ENCODE data around the gene RNU2-1.
A peak's percentile ranks its signal among the peaks of the same experiment; 100 is the strongest.

RNU2-1 gene

GRCh38 chr17:43215341-43215740 is 18.4 kb downstream of the RNU2-1 start:
- peaks cover 8% of the 10 kb centered on the region for H3K36me3 ChIP-seq (ENCODE audit: low read depth)
- no peak overlapping the region for H3K4me3 ChIP-seq (ENCODE audit: severe bottlenecking)
- TF ChIP-seq, protein P1, sequence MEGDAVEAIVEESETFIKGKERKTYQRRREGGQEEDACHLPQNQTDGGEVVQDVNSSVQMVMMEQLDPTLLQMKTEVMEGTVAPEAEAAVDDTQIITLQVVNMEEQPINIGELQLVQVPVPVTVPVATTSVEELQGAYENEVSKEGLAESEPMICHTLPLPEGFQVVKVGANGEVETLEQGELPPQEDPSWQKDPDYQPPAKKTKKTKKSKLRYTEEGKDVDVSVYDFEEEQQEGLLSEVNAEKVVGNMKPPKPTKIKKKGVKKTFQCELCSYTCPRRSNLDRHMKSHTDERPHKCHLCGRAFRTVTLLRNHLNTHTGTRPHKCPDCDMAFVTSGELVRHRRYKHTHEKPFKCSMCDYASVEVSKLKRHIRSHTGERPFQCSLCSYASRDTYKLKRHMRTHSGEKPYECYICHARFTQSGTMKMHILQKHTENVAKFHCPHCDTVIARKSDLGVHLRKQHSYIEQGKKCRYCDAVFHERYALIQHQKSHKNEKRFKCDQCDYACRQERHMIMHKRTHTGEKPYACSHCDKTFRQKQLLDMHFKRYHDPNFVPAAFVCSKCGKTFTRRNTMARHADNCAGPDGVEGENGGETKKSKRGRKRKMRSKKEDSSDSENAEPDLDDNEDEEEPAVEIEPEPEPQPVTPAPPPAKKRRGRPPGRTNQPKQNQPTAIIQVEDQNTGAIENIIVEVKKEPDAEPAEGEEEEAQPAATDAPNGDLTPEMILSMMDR (IDR thresholded peaks at IDR 0.05; ENCODE audit: poor library complexity, severe bottlenecking) = no peak
- no peaks in the 10 kb centered on the region for H3K27me3 ChIP-seq (ENCODE audit: insufficient read depth, poor library complexity, severe bottlenecking)
- ATAC-seq (ENCODE audit: low read depth) (no peak), DNase-seq (ENCODE audit: low spot score) (no peak)
- no peak overlapping the region for H3K27ac ChIP-seq (ENCODE audit: poor library complexity, severe bottlenecking)
- no peaks in the 10 kb centered on the region for H3K9me3 ChIP-seq (ENCODE audit: severe bottlenecking)
- peaks cover 10% of the 10 kb centered on the region for H3K4me1 ChIP-seq (ENCODE audit: insufficient read depth, poor library complexity, severe bottlenecking)

GRCh38 chr17:43213545-43213944 is 20.2 kb downstream of the RNU2-1 start:
- TF ChIP-seq, protein P1 (IDR thresholded peaks at IDR 0.05; ENCODE audit: poor library complexity, severe bottlenecking) = no peak
- H3K9me3 ChIP-seq (ENCODE audit: severe bottlenecking) = no peaks in the 10 kb centered on the region
- no peak overlapping the region for H3K4me3 ChIP-seq (ENCODE audit: severe bottlenecking)
- DNase-seq (ENCODE audit: low spot score) = no peak
- H3K27ac ChIP-seq (ENCODE audit: poor library complexity, severe bottlenecking) = no peak overlapping the region
- no peak for ATAC-seq (ENCODE audit: low read depth)
- H3K27me3 ChIP-seq (ENCODE audit: insufficient read depth, poor library complexity, severe bottlenecking) = no peaks in the 10 kb centered on the region
- peaks cover 11% of the 10 kb centered on the region for H3K4me1 ChIP-seq (ENCODE audit: insufficient read depth, poor library complexity, severe bottlenecking)
- peaks cover 18% of the 10 kb centered on the region for H3K36me3 ChIP-seq (ENCODE audit: low read depth)

DNA sequence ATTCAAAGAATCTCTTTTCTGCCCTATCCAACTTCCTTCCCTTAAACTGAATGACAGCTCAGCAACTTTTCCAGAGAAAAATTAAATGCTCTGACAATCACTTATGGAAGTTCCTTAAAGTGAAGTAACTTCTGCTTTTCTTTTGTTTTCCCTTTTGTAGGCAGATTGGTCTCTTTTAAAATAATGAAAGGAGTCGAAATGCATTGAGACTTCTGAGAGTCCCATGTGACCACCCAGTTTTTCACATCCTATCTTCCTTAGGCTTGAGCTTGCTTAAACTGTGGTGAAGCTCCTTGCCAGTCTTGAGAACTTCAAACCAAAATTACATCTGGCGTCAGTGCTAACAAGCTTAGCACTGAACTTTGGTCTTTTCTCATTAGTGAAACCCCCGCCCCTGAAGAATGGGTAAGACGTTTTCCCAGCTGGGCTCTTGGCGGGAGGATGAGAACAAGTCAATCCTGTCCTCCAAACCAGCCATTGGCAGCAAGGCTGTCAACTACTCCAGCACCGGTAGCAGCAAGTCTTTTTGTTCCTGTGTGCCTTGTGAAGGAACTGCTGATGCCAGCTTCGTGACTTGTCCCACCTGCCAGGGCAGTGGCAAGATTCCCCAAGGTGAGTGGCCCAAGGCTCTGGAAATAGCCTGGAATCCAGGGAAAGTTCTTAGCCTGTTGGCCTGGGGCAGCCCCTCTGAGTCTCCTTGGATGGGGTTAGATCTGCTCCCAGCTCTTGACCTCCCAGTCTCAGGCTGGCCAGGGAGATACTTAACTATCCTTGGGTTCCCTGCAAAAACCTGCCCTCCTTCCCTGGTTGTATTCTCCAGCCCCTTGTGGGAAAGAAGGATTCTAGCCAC is 20.9 kb downstream of the RNU2-1 start:
- peak overlapping the region; percentile 70 for H3K27ac ChIP-seq (ENCODE audit: poor library complexity, severe bottlenecking)
- H3K4me3 ChIP-seq (ENCODE audit: severe bottlenecking) = peak overlapping the region; percentile 39
- peaks cover 11% of the 10 kb centered on the region for H3K4me1 ChIP-seq (ENCODE audit: insufficient read depth, poor library complexity, severe bottlenecking)
- ATAC-seq (ENCODE audit: low read depth) = no peak
- peaks cover 22% of the 10 kb centered on the region for H3K36me3 ChIP-seq (ENCODE audit: low read depth)
- H3K27me3 ChIP-seq (ENCODE audit: insufficient read depth, poor library complexity, severe bottlenecking) = no peaks in the 10 kb centered on the region
- TF ChIP-seq, protein P1 (IDR thresholded peaks at IDR 0.05; ENCODE audit: poor library complexity, severe bottlenecking) = no peak
- no peaks in the 10 kb centered on the region for H3K9me3 ChIP-seq (ENCODE audit: severe bottlenecking)
- DNase-seq (ENCODE audit: low spot score) = no peak

DNA sequence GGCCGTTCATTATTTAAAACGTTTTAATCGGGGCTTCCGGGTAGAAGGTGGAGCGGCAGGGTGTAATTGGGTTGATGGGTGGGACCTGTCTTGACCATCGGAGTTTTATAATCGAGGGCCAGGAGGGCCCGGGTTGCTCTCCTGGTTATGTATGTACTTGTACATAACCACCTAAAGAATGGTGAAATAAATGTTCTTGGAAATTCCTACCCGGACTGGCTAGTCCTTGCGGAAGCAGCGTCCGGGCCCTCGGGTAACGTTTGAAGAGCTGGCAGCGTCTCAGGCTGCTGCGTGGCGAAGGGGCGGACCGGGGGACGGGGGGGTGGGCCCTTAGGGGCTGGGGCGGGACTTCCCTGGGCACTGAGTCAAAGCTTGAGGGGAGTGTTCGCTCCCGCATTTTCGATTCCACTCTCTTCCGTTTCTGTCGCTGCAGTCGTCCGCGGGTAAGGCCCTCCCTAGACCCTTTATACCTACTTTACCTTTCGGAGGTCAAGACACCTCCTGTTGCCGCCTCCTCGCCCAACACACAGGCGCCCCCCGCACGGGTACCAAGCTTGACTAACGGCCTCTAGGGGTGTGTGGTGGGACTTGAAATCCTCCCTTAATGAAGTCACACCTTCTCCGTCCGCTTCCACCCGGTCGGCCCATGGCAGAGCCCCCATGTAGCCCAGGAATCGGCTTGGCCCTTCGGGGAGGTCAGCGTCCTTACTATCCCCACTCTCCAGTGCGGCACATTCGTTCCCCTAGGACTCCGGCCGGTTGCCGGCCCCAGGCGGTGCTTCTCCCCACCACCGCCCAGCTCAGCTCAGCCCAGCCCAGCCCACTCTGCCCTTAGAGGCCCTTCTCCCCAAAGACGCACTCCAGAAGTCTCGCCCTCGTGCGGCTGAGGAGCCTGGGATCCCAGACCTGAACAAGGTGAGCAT is 22.0 kb downstream of the RNU2-1 start, which contains the start of gene TMEM106A:
TMEM106A (plus strand) TSS at position 396 of the 923 bp plus-strand sequence. CDS start 1,167 bp downstream, outside the sequence.
- H3K4me1 ChIP-seq (ENCODE audit: insufficient read depth, poor library complexity, severe bottlenecking) = peaks cover 11% of the 10 kb centered on the region
- H3K27me3 ChIP-seq (ENCODE audit: insufficient read depth, poor library complexity, severe bottlenecking) = no peaks in the 10 kb centered on the region
- peak; percentile 85 for DNase-seq (ENCODE audit: low spot score)
- H3K4me3 ChIP-seq (ENCODE audit: severe bottlenecking) = peak within 1 kb of the TSS; percentile 39
- peaks cover 33% of the 10 kb centered on the region for H3K36me3 ChIP-seq (ENCODE audit: low read depth)
- no peaks in the 10 kb centered on the region for H3K9me3 ChIP-seq (ENCODE audit: severe bottlenecking)
- ATAC-seq (ENCODE audit: low read depth) = peak; percentile 82
- TF ChIP-seq, protein P1 (IDR thresholded peaks at IDR 0.05; ENCODE audit: poor library complexity, severe bottlenecking) = peak; percentile 32
- H3K27ac ChIP-seq (ENCODE audit: poor library complexity, severe bottlenecking) = peak within 1 kb of the TSS; percentile 70

Data from RWPE2 (cell line).